Activated naive CD8-positive, alpha-beta T cell treated with anti-CD3 and anti-CD28 coated beads, Interleukin-2, amount 50 U/mL, for 24 hours (primary cell): ENCODE data around the gene ERCC6L2.

ENCODE experiments used
- ATAC-seq: fragments of 150-1000 bp; cut with Tn5 transposase; one replicate; pipeline ENCODE4 v1.10.0; 2021
- DNase-seq: peaks from one replicate; pipeline ENCODE4 v3.0.0; 2021
- H3K27ac Mint-ChIP-seq: one replicate; pipeline ENCODE4 v1.8.0; 2021; ENCODE audit warnings: mild to moderate bottlenecking, mixed read lengths
- H3K27me3 Mint-ChIP-seq: one replicate; pipeline ENCODE4 v1.8.0; 2021; ENCODE audit warnings: mixed read lengths
- H3K36me3 Mint-ChIP-seq: one replicate; pipeline ENCODE4 v1.8.0; 2021; ENCODE audit warnings: low read depth, mixed read lengths
- H3K4me1 Mint-ChIP-seq: one replicate; pipeline ENCODE4 v1.8.0; 2021; ENCODE audit warnings: mixed read lengths
- H3K4me3 Mint-ChIP-seq: one replicate; pipeline ENCODE4 v1.8.0; 2021; ENCODE audit warnings: mild to moderate bottlenecking, moderate library complexity, mixed read lengths
- H3K9me3 Mint-ChIP-seq: one replicate; pipeline ENCODE4 v1.8.0; 2021; ENCODE audit warnings: mixed read lengths

The ERCC6L2 gene

GRCh38 chr9:95923794-95924193 lies 48.3 kb downstream of the ERCC6L2 start:
- H3K4me1 Mint-ChIP-seq, result peaks cover 7% of the 10 kb centered on the region
- no peaks in the 10 kb centered on the region for H3K9me3 Mint-ChIP-seq
- H3K27me3 Mint-ChIP-seq, result no peaks in the 10 kb centered on the region
- ATAC-seq (no peak), DNase-seq (no peak)
- peaks cover 32% of the 10 kb centered on the region for H3K36me3 Mint-ChIP-seq
- no peak overlapping the region for H3K4me3 Mint-ChIP-seq
- no peak overlapping the region for H3K27ac Mint-ChIP-seq

GRCh38 chr9:95924987-95925386 lies 49.5 kb downstream of the ERCC6L2 start:
- H3K36me3 Mint-ChIP-seq, result peaks cover 39% of the 10 kb centered on the region
- no peaks in the 10 kb centered on the region for H3K9me3 Mint-ChIP-seq
- no peak for ATAC-seq
- DNase-seq, result no peak
- no peak overlapping the region for H3K4me3 Mint-ChIP-seq
- H3K27ac Mint-ChIP-seq, result no peak overlapping the region
- no peaks in the 10 kb centered on the region for H3K27me3 Mint-ChIP-seq
- peaks cover 6% of the 10 kb centered on the region for H3K4me1 Mint-ChIP-seq

- H3K4me3 Mint-ChIP-seq, result no peak overlapping the region
These were observed 51.9 kb downstream of the ERCC6L2 start for GRCh38 chr9:95927271-95928004.

GRCh38 chr9:95930277-95930676 lies 54.8 kb downstream of the ERCC6L2 start:
- Mint-ChIP-seq H3K27ac (no peak overlapping the region), H3K4me1 (peaks cover 4% of the 10 kb centered on the region), H3K9me3 (no peaks in the 10 kb centered on the region), H3K36me3 (peaks cover 65% of the 10 kb centered on the region), H3K4me3 (no peak overlapping the region), H3K27me3 (no peaks in the 10 kb centered on the region)
- ATAC-seq (no peak), DNase-seq (no peak)

More at GRCh38 chr9:95927271-95928004, 51.9 kb downstream of the ERCC6L2 start:
- Mint-ChIP-seq H3K27me3 (no peaks in the 10 kb centered on the region), H3K36me3 (peaks cover 52% of the 10 kb centered on the region), H3K4me1 (peaks cover 4% of the 10 kb centered on the region), H3K9me3 (no peaks in the 10 kb centered on the region), H3K27ac (no peak overlapping the region)
- DNase-seq (no peak), ATAC-seq (no peak)

GRCh38 chr9:95935861-95936578 lies 60.5 kb downstream of the ERCC6L2 start:
- Mint-ChIP-seq H3K36me3 (peaks cover 81% of the 10 kb centered on the region), H3K27ac (no peak overlapping the region), H3K9me3 (peaks cover 18% of the 10 kb centered on the region), H3K27me3 (no peaks in the 10 kb centered on the region), H3K4me3 (no peak overlapping the region), H3K4me1 (no peaks in the 10 kb centered on the region)
- no peak for DNase-seq
- no peak for ATAC-seq

GRCh38 chr9:95936579-95937075 lies 61.1 kb downstream of the ERCC6L2 start:
- H3K4me1 Mint-ChIP-seq, result no peaks in the 10 kb centered on the region
- no peaks in the 10 kb centered on the region for H3K27me3 Mint-ChIP-seq
- H3K9me3 Mint-ChIP-seq, result peaks cover 18% of the 10 kb centered on the region
- no peak for ATAC-seq
- H3K4me3 Mint-ChIP-seq, result no peak overlapping the region
- H3K27ac Mint-ChIP-seq, result no peak overlapping the region
- DNase-seq, result no peak
- peaks cover 78% of the 10 kb centered on the region for H3K36me3 Mint-ChIP-seq

- peaks cover 18% of the 10 kb centered on the region for H3K9me3 Mint-ChIP-seq
- H3K4me1 Mint-ChIP-seq, result no peaks in the 10 kb centered on the region
- H3K36me3 Mint-ChIP-seq, result peaks cover 81% of the 10 kb centered on the region
- H3K4me3 Mint-ChIP-seq, result no peak overlapping the region
- H3K27ac Mint-ChIP-seq, result no peak overlapping the region
- no peaks in the 10 kb centered on the region for H3K27me3 Mint-ChIP-seq
- DNase-seq (no peak), ATAC-seq (no peak)
These were observed 61.6 kb downstream of the ERCC6L2 start for GRCh38 chr9:95937131-95937530.

- Mint-ChIP-seq H3K36me3 (peaks cover 83% of the 10 kb centered on the region), H3K4me1 (no peaks in the 10 kb centered on the region)
These were observed 63.2 kb downstream of the ERCC6L2 start for GRCh38 chr9:95938724-95939123.

GRCh38 chr9:95939472-95939871 lies 64.0 kb downstream of the ERCC6L2 start:
- no peak for DNase-seq
- no peak overlapping the region for H3K4me3 Mint-ChIP-seq
- H3K9me3 Mint-ChIP-seq, result peaks cover 18% of the 10 kb centered on the region
- H3K4me1 Mint-ChIP-seq, result no peaks in the 10 kb centered on the region
- no peak for ATAC-seq
- peaks cover 87% of the 10 kb centered on the region for H3K36me3 Mint-ChIP-seq
- no peak overlapping the region for H3K27ac Mint-ChIP-seq
- no peaks in the 10 kb centered on the region for H3K27me3 Mint-ChIP-seq

More at GRCh38 chr9:95938724-95939123, 63.2 kb downstream of the ERCC6L2 start:
- no peak overlapping the region for H3K27ac Mint-ChIP-seq
- no peaks in the 10 kb centered on the region for H3K27me3 Mint-ChIP-seq
- DNase-seq (no peak), ATAC-seq (no peak)
- peaks cover 18% of the 10 kb centered on the region for H3K9me3 Mint-ChIP-seq
- H3K4me3 Mint-ChIP-seq, result no peak overlapping the region

GRCh38 chr9:95940265-95940664 lies 64.8 kb downstream of the ERCC6L2 start:
- Mint-ChIP-seq H3K9me3 (peaks cover 18% of the 10 kb centered on the region), H3K4me1 (no peaks in the 10 kb centered on the region), H3K4me3 (no peak overlapping the region), H3K27ac (no peak overlapping the region), H3K36me3 (peaks cover 88% of the 10 kb centered on the region), H3K27me3 (no peaks in the 10 kb centered on the region)
- DNase-seq (no peak), ATAC-seq (no peak)

GRCh38 chr9:95942016-95942415 lies 66.5 kb downstream of the ERCC6L2 start:
- Mint-ChIP-seq H3K4me1 (peaks cover 2% of the 10 kb centered on the region), H3K36me3 (peaks cover 88% of the 10 kb centered on the region), H3K27ac (no peak overlapping the region), H3K9me3 (peaks cover 22% of the 10 kb centered on the region), H3K27me3 (no peaks in the 10 kb centered on the region), H3K4me3 (no peak overlapping the region)
- no peak for DNase-seq
- ATAC-seq, result no peak

GRCh38 chr9:95947118-95947517 lies 71.6 kb downstream of the ERCC6L2 start:
- no peak for DNase-seq
- peaks cover 30% of the 10 kb centered on the region for H3K9me3 Mint-ChIP-seq
- H3K4me3 Mint-ChIP-seq, result no peak overlapping the region

GRCh38 chr9:95952471-95952870 lies 77.0 kb downstream of the ERCC6L2 start:
- no peak for DNase-seq
- no peak for ATAC-seq
- Mint-ChIP-seq H3K36me3 (peaks cover 76% of the 10 kb centered on the region), H3K27me3 (no peaks in the 10 kb centered on the region), H3K4me1 (peaks cover 20% of the 10 kb centered on the region), H3K27ac (no peak overlapping the region), H3K4me3 (no peak overlapping the region), H3K9me3 (peaks cover 38% of the 10 kb centered on the region)

More at GRCh38 chr9:95947118-95947517, 71.6 kb downstream of the ERCC6L2 start:
- Mint-ChIP-seq H3K27ac (no peak overlapping the region), H3K4me1 (peaks cover 3% of the 10 kb centered on the region), H3K27me3 (no peaks in the 10 kb centered on the region), H3K36me3 (peaks cover 89% of the 10 kb centered on the region)
- no peak for ATAC-seq

- H3K4me1 Mint-ChIP-seq, result peaks cover 20% of the 10 kb centered on the region
- no peak overlapping the region for H3K4me3 Mint-ChIP-seq
- ATAC-seq (peak; percentile 37), DNase-seq (no peak)
- peaks cover 73% of the 10 kb centered on the region for H3K36me3 Mint-ChIP-seq
- H3K27me3 Mint-ChIP-seq, result no peaks in the 10 kb centered on the region
- peak overlapping the region; percentile 87 for H3K27ac Mint-ChIP-seq
- peaks cover 25% of the 10 kb centered on the region for H3K9me3 Mint-ChIP-seq
These were observed 78.5 kb downstream of the ERCC6L2 start for GRCh38 chr9:95953986-95954385.

GRCh38 chr9:95954940-95955339 lies 79.4 kb downstream of the ERCC6L2 start:
- H3K27me3 Mint-ChIP-seq, result no peaks in the 10 kb centered on the region
- DNase-seq (no peak), ATAC-seq (peak; percentile 99)
- H3K9me3 Mint-ChIP-seq, result peaks cover 23% of the 10 kb centered on the region
- peak overlapping the region; percentile 87 for H3K27ac Mint-ChIP-seq
- peaks cover 70% of the 10 kb centered on the region for H3K36me3 Mint-ChIP-seq
- peaks cover 20% of the 10 kb centered on the region for H3K4me1 Mint-ChIP-seq
- no peak overlapping the region for H3K4me3 Mint-ChIP-seq
